H9 (cell line): Measurements from ENCODE around the gene POU2F3. TPM values are rescaled to one million over a fixed set of nuclear protein-coding genes. Genes with fewer than 3 reads are reported as not detected.

Experiments
- DNase-seq: peaks from one replicate; pipeline ENCODE4 v3.0.0-alpha.2; 2017
- H2AFZ ChIP-seq: one replicate; pipeline ENCODE4 v1.6.1; 2013; ENCODE audit warnings: mild to moderate bottlenecking, low read length, control low read depth, moderate library complexity
- H2AK5ac ChIP-seq: 2 replicates; pipeline ENCODE4 v1.6.1; 2013; ENCODE audit warnings: low read length, control low read depth, mixed read lengths; ENCODE audit not compliant: insufficient read length
- H2BK120ac ChIP-seq: one replicate; pipeline ENCODE4 v1.6.1; 2013; ENCODE audit warnings: low read depth, mild to moderate bottlenecking, low read length, control low read depth, inconsistent platforms; ENCODE audit not compliant: poor library complexity, severe bottlenecking
- H2BK12ac ChIP-seq: 2 replicates; pipeline ENCODE4 v1.6.1; 2013; ENCODE audit warnings: low read length, control low read depth, mixed read lengths, low read depth; ENCODE audit not compliant: insufficient read length
- H2BK15ac ChIP-seq: 2 replicates; pipeline ENCODE4 v1.6.1; 2013; ENCODE audit warnings: low read depth, low read length, control low read depth
- H2BK20ac ChIP-seq: one replicate; pipeline ENCODE4 v1.6.1; 2013; ENCODE audit warnings: low read depth, mild to moderate bottlenecking, low read length, control low read depth, inconsistent platforms; ENCODE audit not compliant: poor library complexity, severe bottlenecking
- H2BK5ac ChIP-seq: 2 replicates; pipeline ENCODE4 v1.6.1; 2013; ENCODE audit warnings: low read length, control low read depth, mixed read lengths; ENCODE audit not compliant: insufficient read length
- H3K14ac ChIP-seq: 2 replicates; pipeline ENCODE4 v1.6.1; 2013; ENCODE audit warnings: low read length, control low read depth; ENCODE audit not compliant: insufficient read depth
- H3K18ac ChIP-seq: 2 replicates; pipeline ENCODE4 v1.6.1; 2013; ENCODE audit warnings: low read depth, mild to moderate bottlenecking, mixed read lengths, low read length, control low read depth; ENCODE audit not compliant: insufficient read length
- H3K23ac ChIP-seq: 2 replicates; pipeline ENCODE4 v1.6.1; 2013; ENCODE audit warnings: low read length, control low read depth, mixed read lengths, low read depth; ENCODE audit not compliant: insufficient read length
- H3K23me2 ChIP-seq: 2 replicates; pipeline ENCODE4 v1.6.1; 2013; ENCODE audit warnings: low read depth, mild to moderate bottlenecking, mixed read lengths, low read length, control low read depth; ENCODE audit not compliant: insufficient read length, poor library complexity, severe bottlenecking
- H3K27ac ChIP-seq: 2 replicates; pipeline ENCODE4 v1.5.1; 2013; ENCODE audit warnings: low read length, control low read depth, mixed read lengths, low read depth; ENCODE audit not compliant: insufficient read length
- H3K27me3 ChIP-seq: 2 replicates; pipeline ENCODE4 v1.6.1; 2013; ENCODE audit warnings: low read length, control low read depth, inconsistent platforms; ENCODE audit not compliant: insufficient read depth
- H3K4ac ChIP-seq: 2 replicates; pipeline ENCODE4 v1.6.1; 2013; ENCODE audit warnings: low read depth, mild to moderate bottlenecking, control low read depth, inconsistent platforms, low read length, moderate library complexity
- H3K4me1 ChIP-seq: 2 replicates; pipeline ENCODE4 v1.6.1; 2013; ENCODE audit warnings: low read length, control low read depth, inconsistent platforms; ENCODE audit not compliant: insufficient read depth
- H3K4me2 ChIP-seq: 2 replicates; pipeline ENCODE4 v1.6.1; 2013; ENCODE audit warnings: low read length, control low read depth, mixed read lengths; ENCODE audit not compliant: insufficient read length, insufficient read depth
- H3K56ac ChIP-seq: 2 replicates; pipeline ENCODE4 v1.6.1; 2013; ENCODE audit warnings: low read depth, mild to moderate bottlenecking, mixed read lengths, low read length, control low read depth; ENCODE audit not compliant: insufficient read length
- H3K79me1 ChIP-seq: 2 replicates; pipeline ENCODE4 v1.6.1; 2013; ENCODE audit warnings: low read depth, mild to moderate bottlenecking, moderate library complexity, low read length, control low read depth, inconsistent platforms; ENCODE audit not compliant: insufficient read depth, poor library complexity, severe bottlenecking
- H3K79me2 ChIP-seq: 2 replicates; pipeline ENCODE4 v1.6.1; 2013; ENCODE audit warnings: low read length, control low read depth, inconsistent platforms; ENCODE audit not compliant: insufficient read depth
- H3K9ac ChIP-seq: 2 replicates; pipeline ENCODE4 v1.6.1; 2013; ENCODE audit warnings: low read length, control low read depth, mixed read lengths; ENCODE audit not compliant: insufficient read length; ENCODE audit errors: extremely low read depth
- H3K9me3 ChIP-seq: one replicate; pipeline ENCODE4 v1.6.1; 2013; ENCODE audit warnings: low read depth, low read length, inconsistent platforms; ENCODE audit not compliant: control insufficient read depth
- H3T11ph ChIP-seq: one replicate; pipeline ENCODE4 v1.6.1; 2013; ENCODE audit warnings: mild to moderate bottlenecking, low read length, control low read depth, inconsistent platforms
- H4K20me1 ChIP-seq: one replicate; pipeline ENCODE4 v1.6.1; 2013; ENCODE audit not compliant: control insufficient read depth, insufficient read length, insufficient read depth
- H4K5ac ChIP-seq: 2 replicates; pipeline ENCODE4 v1.6.1; 2013; ENCODE audit warnings: low read depth, mild to moderate bottlenecking, mixed read lengths, low read length, control low read depth; ENCODE audit not compliant: insufficient read length
- H4K8ac ChIP-seq: replicated peaks from 2 replicates; pipeline ENCODE4 v1.6.1; 2013; ENCODE audit warnings: low read length, control low read depth, mixed read lengths, low read depth; ENCODE audit not compliant: insufficient read length
- H4K91ac ChIP-seq: 2 replicates; pipeline ENCODE4 v1.6.1; 2013; ENCODE audit warnings: low read depth, mild to moderate bottlenecking, moderate library complexity, mixed read lengths, low read length, control low read depth; ENCODE audit not compliant: insufficient read length
- H3K27ac Mint-ChIP-seq, 3 experiments: 2 replicates in 2 of 3; 3 replicates in 1 of 3; pipeline ENCODE4 v1.8.0; 2020 to 2021; ENCODE audit warnings: mixed read lengths in 3 of 3, mild to moderate bottlenecking in 1 of 3, moderate library complexity in 1 of 3
- H3K27me3 Mint-ChIP-seq: 2 replicates; pipeline ENCODE4 v1.8.0; 2021; ENCODE audit warnings: low read depth, mild to moderate bottlenecking, moderate library complexity, mixed read lengths
- H3K36me3 Mint-ChIP-seq, 3 experiments: 2 replicates in 2 of 3; 3 replicates in 1 of 3; pipeline ENCODE4 v1.8.0; 2020 to 2021; ENCODE audit warnings: low read depth in 3 of 3, mixed read lengths in 3 of 3; ENCODE audit not compliant: insufficient read depth in 1 of 3
- H3K4me1 Mint-ChIP-seq, 2 experiments: 2 replicates each; pipeline ENCODE4 v1.8.0; 2020; ENCODE audit warnings: mixed read lengths in 2 of 2
- H3K4me3 Mint-ChIP-seq, 2 experiments: 2 replicates in 1 of 2; 3 replicates in 1 of 2; pipeline ENCODE4 v1.8.0; 2020 to 2021; ENCODE audit warnings: mild to moderate bottlenecking in 2 of 2, mixed read lengths in 2 of 2, moderate library complexity in 1 of 2
- H3K9me3 Mint-ChIP-seq, 2 experiments: 2 replicates in 1 of 2; 3 replicates in 1 of 2; pipeline ENCODE4 v1.8.0; 2020; ENCODE audit warnings: mild to moderate bottlenecking in 2 of 2, mixed read lengths in 2 of 2, moderate library complexity in 1 of 2
- WGBS: extraction: QIAGEN DNeasy Blood & Tissue Kit; methylation state at CpG from one replicate; pipeline ENCODE4 v1.1.7; 2013; ENCODE audit warnings: missing lambda C conversion rate, low lambda C conversion rate, mixed read lengths; ENCODE audit not compliant: insufficient read length; ENCODE audit errors: extremely low coverage; 5-methylcytosine and 5-hydroxymethylcytosine counted together
- total RNA-seq: library from RNA; stranded (reverse); gene quantifications from 2 replicates; pipeline ENCODE4 v1.2.1, GENCODE V29; 2021
- TF ChIP-seq, protein P1 (sequence below): fragments of 200-600 bp; sonication (generic); conservative IDR thresholded peaks from 3 replicates; pipeline ENCODE4 v1.8.0; 2021; ENCODE audit warnings: antibody characterized with exemption, mild to moderate bottlenecking

POU2F3 gene
- total RNA-seq, 1 experiment from 2014 or later: 1.1 TPM

- Histone ChIP-seq H2BK5ac (no peak overlapping the region), H3K23me2 (peaks cover 17% of the 10 kb centered on the region), H4K91ac (no peak overlapping the region), H3K79me2 (peaks cover 2% of the 10 kb centered on the region; the same call in 1 of the 2 replicates), H3K23ac (no peak overlapping the region), H3K4ac (no peak overlapping the region), H4K20me1 (no peaks in the 10 kb centered on the region), H4K8ac (no peak overlapping the region), H3K56ac (no peak overlapping the region), H2AFZ (no peak overlapping the region), H3K27me3 (no peaks in the 10 kb centered on the region), H2AK5ac (no peak overlapping the region), H2BK20ac (no peak overlapping the region), H3K9ac (no peak overlapping the region), H3K9me3 (no peaks in the 10 kb centered on the region), H2BK15ac (no peak overlapping the region), H3K27ac (no peak overlapping the region), H3K79me1 (no peaks in the 10 kb centered on the region), H3K14ac (no peak overlapping the region), H3K4me1 (no peaks in the 10 kb centered on the region), H3K4me2 (no peak overlapping the region), H2BK120ac (no peak overlapping the region), H2BK12ac (no peak overlapping the region), H4K5ac (no peak overlapping the region), H3K18ac (no peak overlapping the region), H3T11ph (no peak overlapping the region)
- WGBS: no CpG with 5 or more reads among the region's 1 CpG
- DNase-seq: no peak
- Mint-ChIP-seq H3K27me3 (no peaks in the 10 kb centered on the region), H3K4me3 (no peak overlapping the region), H3K36me3 (peaks cover 3 to 9% (median 8%) of the 10 kb centered on the region in 3 experiments; a peak in 5 of 7 replicates), H3K27ac (no peak overlapping the region), H3K9me3 (no peaks in the 10 kb centered on the region), H3K4me1 (peaks cover 17 to 24% of the 10 kb centered on the region in 2 experiments)
- TF ChIP-seq, protein P1, sequence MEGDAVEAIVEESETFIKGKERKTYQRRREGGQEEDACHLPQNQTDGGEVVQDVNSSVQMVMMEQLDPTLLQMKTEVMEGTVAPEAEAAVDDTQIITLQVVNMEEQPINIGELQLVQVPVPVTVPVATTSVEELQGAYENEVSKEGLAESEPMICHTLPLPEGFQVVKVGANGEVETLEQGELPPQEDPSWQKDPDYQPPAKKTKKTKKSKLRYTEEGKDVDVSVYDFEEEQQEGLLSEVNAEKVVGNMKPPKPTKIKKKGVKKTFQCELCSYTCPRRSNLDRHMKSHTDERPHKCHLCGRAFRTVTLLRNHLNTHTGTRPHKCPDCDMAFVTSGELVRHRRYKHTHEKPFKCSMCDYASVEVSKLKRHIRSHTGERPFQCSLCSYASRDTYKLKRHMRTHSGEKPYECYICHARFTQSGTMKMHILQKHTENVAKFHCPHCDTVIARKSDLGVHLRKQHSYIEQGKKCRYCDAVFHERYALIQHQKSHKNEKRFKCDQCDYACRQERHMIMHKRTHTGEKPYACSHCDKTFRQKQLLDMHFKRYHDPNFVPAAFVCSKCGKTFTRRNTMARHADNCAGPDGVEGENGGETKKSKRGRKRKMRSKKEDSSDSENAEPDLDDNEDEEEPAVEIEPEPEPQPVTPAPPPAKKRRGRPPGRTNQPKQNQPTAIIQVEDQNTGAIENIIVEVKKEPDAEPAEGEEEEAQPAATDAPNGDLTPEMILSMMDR: no peak
Measured at GRCh38 chr11:120333801-120334200, 93.9 kb downstream of the POU2F3 start.
